NB4 (cell line): ENCODE measurements around the gene CEP19.

ENCODE experiments used
- CTCF ChIP-seq: IDR thresholded peaks from one replicate; pipeline ENCODE4 v1.5.1; 2012; ENCODE audit warnings: low read depth, low read length
- MYC ChIP-seq: IDR thresholded peaks from 2 replicates; pipeline ENCODE4 v1.6.1; 2011; ENCODE audit warnings: low read depth, low read length
- POLR2A ChIP-seq: IDR thresholded peaks from 2 replicates; pipeline ENCODE4 v1.6.1; 2011; ENCODE audit warnings: mild to moderate bottlenecking; ENCODE audit not compliant: insufficient read length; ENCODE audit errors: extremely low read depth
- TF ChIP-seq, protein P1 (sequence below): IDR thresholded peaks from 2 replicates; pipeline ENCODE4 v1.6.1; 2011; ENCODE audit warnings: low read depth, low read length

GRCh38 chr3:196662711-196663571 is 49.1 kb downstream of the CEP19 start:
- TF ChIP-seq POLR2A: no peak
- TF ChIP-seq CTCF: no peak
- TF ChIP-seq, protein P1, sequence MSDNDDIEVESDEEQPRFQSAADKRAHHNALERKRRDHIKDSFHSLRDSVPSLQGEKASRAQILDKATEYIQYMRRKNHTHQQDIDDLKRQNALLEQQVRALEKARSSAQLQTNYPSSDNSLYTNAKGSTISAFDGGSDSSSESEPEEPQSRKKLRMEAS: no peak
- TF ChIP-seq MYC: no peak
